Tibial nerve (tissue), 3 donors: Measurements from ENCODE around the gene RNASE9.

ENCODE experiments used
- CTCF ChIP-seq, 5 experiments: fragments of 200-600 bp in 3 of 5; fragments of 450-650 bp in 2 of 5; sonication (generic) in 3 of 5; IDR thresholded peaks; one replicate each; pipeline ENCODE4 v1.5.1; 2016 to 2019; ENCODE audit warnings: antibody characterized with exemption in 5 of 5, mild to moderate bottlenecking in 3 of 5, moderate library complexity in 2 of 5
- POLR2A ChIP-seq, 2 donors: fragments of 450-650 bp; IDR thresholded peaks; one replicate each; pipeline ENCODE4 v1.6.1; 2017; ENCODE audit warnings: antibody characterized with exemption in 2 of 2, mild to moderate bottlenecking in 2 of 2, moderate library complexity in 2 of 2

- TF ChIP-seq POLR2A (IDR thresholded peaks at IDR 0.05) (no peak), CTCF (IDR thresholded peaks at IDR 0.05) (no peak)
These were observed 36.8 kb downstream of the RNASE9 start for GRCh38 chr14:20524027-20524426.
